ENCODE results near the gene NLGN1. TPM values are rescaled to one million over a fixed set of nuclear protein-coding genes. Genes with fewer than 3 reads are reported as not detected.

The NLGN1 gene
- total RNA-seq, 3 donors from 2014 or later: 0.43 to 14.3 (median 2.0) TPM

DNA sequence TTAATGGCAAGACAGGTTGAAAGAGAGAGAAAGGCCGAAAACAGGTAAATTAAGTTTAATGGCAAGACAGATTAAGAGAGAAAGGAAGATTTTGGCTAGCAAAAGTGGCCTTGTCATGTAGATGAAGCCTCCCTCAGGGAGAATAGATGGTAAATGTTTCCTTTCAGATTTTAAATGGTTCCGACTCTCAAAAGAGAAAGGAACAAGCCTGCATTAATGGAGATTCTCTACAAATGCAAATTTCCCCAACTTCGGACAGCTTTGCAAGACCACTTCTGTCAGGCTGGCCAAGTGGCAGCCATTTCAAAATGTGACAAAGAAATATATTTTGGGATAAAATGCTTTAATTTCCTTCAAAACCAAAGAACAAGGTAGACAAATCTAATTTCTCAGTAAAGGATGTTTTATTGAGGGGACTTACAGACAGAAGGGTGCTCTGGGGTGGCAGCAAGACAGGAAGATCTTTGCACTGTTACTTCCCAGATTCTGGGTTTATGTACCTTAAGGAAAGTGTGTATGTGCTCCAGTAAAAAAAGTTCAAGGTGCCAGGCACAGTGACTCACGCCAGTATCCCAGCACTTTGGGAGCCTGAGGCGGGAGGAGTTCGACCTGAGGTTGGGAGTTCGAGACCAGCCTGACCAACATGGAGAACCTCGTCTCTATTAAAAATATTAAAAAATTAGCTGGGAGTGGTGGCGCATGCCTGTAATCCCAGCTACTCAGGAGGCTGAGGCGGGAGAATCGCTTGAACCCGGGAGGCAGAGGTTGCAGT is 835.3 kb downstream of the NLGN1 start:
- intact Hi-C loops (cut with DNase I, micrococcal nuclease): no loop called here
- ATAC-seq (no peak), DNase-seq (no peak)
- TF ChIP-seq, protein P1, sequence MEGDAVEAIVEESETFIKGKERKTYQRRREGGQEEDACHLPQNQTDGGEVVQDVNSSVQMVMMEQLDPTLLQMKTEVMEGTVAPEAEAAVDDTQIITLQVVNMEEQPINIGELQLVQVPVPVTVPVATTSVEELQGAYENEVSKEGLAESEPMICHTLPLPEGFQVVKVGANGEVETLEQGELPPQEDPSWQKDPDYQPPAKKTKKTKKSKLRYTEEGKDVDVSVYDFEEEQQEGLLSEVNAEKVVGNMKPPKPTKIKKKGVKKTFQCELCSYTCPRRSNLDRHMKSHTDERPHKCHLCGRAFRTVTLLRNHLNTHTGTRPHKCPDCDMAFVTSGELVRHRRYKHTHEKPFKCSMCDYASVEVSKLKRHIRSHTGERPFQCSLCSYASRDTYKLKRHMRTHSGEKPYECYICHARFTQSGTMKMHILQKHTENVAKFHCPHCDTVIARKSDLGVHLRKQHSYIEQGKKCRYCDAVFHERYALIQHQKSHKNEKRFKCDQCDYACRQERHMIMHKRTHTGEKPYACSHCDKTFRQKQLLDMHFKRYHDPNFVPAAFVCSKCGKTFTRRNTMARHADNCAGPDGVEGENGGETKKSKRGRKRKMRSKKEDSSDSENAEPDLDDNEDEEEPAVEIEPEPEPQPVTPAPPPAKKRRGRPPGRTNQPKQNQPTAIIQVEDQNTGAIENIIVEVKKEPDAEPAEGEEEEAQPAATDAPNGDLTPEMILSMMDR (IDR thresholded peaks at IDR 0.05): no peak
- no peaks in the 10 kb centered on the region for H3K9me3 ChIP-seq
- H3K36me3 ChIP-seq (ENCODE audit: low read depth): no peaks in the 10 kb centered on the region
- no peak overlapping the region for H3K4me3 ChIP-seq
- H3K4me1 ChIP-seq (ENCODE audit: low read depth): no peaks in the 10 kb centered on the region

DNA sequence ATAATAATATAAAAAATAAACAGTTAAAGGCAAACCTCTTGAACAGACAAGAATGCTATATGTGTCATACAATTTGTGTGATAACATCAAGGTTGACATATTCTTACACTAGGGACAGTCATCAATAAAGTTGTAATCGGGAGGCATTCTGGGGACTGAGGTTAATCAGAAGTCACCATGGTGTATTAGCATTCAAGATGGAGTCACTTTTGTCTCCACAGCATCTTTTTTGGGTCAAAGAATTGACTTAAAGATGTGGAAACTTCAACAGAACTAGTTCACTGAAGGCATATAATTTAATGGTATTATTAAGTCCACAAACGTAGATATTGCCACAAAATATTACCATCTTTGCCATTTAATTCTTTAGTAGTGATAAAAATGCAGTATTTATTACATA is 836.0 kb downstream of the NLGN1 start:
- DNase-seq (no peak), ATAC-seq (no peak)
- Histone ChIP-seq H3K4me1 (ENCODE audit: low read depth) (no peaks in the 10 kb centered on the region), H3K9me3 (no peaks in the 10 kb centered on the region), H3K4me3 (no peak overlapping the region), H3K36me3 (ENCODE audit: low read depth) (no peaks in the 10 kb centered on the region)
- TF ChIP-seq, protein P1 (IDR thresholded peaks at IDR 0.05): no peak
- intact Hi-C loops (cut with DNase I, micrococcal nuclease): no loop called here

- Histone ChIP-seq H3K4me3 (no peak overlapping the region), H3K4me1 (ENCODE audit: low read depth) (no peaks in the 10 kb centered on the region), H3K36me3 (ENCODE audit: low read depth) (no peaks in the 10 kb centered on the region), H3K9me3 (no peaks in the 10 kb centered on the region)
- intact Hi-C loops (cut with DNase I, micrococcal nuclease): no loop called here
- DNase-seq (no peak), ATAC-seq (no peak)
- TF ChIP-seq, protein P1 (IDR thresholded peaks at IDR 0.05): no peak
Measured at GRCh38 chr3:174242311-174243041, 844.9 kb downstream of the NLGN1 start.

DNA sequence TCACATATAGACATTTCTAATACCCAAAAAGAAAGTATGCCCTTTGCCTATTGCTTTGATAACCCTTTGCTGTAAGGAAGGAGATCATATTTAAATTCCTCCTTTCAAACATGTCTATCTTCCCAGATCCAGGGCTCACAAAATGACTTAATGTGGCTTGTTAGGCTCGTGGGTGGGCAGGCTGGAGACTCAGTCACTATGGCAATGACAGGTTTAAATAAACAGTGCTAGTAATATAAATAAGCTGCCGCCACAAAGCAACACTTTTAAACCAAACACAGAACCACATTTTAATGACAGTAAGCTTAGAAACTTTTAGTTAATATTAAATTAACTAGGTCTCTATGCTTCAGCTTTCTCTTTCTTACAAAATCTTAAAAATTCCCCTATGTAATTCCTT is 845.6 kb downstream of the NLGN1 start:
- intact Hi-C loops (cut with DNase I, micrococcal nuclease): no loop called here
- Histone ChIP-seq H3K4me1 (ENCODE audit: low read depth) (no peaks in the 10 kb centered on the region), H3K9me3 (no peaks in the 10 kb centered on the region), H3K36me3 (ENCODE audit: low read depth) (no peaks in the 10 kb centered on the region), H3K4me3 (no peak overlapping the region)
- DNase-seq: no peak
- no peak for ATAC-seq
- TF ChIP-seq, protein P1 (IDR thresholded peaks at IDR 0.05): no peak

DNA sequence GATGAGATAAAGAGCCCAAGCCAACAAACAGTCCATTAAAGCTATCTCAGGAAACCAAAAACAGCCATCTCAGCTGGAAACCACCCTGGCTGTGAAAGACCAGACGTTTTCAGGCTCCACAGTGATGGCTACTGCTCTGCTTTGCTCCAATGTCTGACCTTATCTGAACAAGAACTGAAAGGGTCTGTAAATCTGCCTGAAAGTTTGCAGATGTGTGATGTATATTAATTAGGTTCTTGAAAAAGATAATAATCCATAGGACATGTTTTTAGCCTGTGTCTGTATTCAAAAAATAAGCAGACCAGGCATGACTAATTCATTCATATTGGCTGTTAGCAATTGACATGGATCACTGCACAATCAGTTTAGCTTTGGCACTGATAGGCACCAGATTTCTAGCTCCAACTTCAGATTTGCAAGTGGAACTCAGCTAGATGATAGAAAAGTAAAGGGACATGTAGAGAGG is 850.2 kb downstream of the NLGN1 start:
- Histone ChIP-seq H3K4me3 (no peak overlapping the region), H3K4me1 (ENCODE audit: low read depth) (no peaks in the 10 kb centered on the region), H3K9me3 (no peaks in the 10 kb centered on the region), H3K36me3 (ENCODE audit: low read depth) (no peaks in the 10 kb centered on the region)
- no peak for ATAC-seq
- intact Hi-C loops (cut with DNase I, micrococcal nuclease): no loop called here
- TF ChIP-seq, protein P1 (IDR thresholded peaks at IDR 0.05): no peak
- DNase-seq: no peak
